Activated naive CD8-positive, alpha-beta T cell treated with anti-CD3 and anti-CD28 coated beads, Interleukin-2, amount 50 U/mL, for 24 hours (primary cell): ENCODE results near the gene GRHL3.
A peak's percentile ranks its signal among the peaks of the same experiment; 100 is the strongest.

Source experiments
- ATAC-seq: fragments of 150-1000 bp; cut with Tn5 transposase; one replicate; pipeline ENCODE4 v1.10.0; 2021
- DNase-seq: peaks from one replicate; pipeline ENCODE4 v3.0.0; 2021
- H3K27ac Mint-ChIP-seq: one replicate; pipeline ENCODE4 v1.8.0; 2021; ENCODE audit warnings: mild to moderate bottlenecking, mixed read lengths
- H3K27me3 Mint-ChIP-seq: one replicate; pipeline ENCODE4 v1.8.0; 2021; ENCODE audit warnings: mixed read lengths
- H3K36me3 Mint-ChIP-seq: one replicate; pipeline ENCODE4 v1.8.0; 2021; ENCODE audit warnings: low read depth, mixed read lengths
- H3K4me1 Mint-ChIP-seq: one replicate; pipeline ENCODE4 v1.8.0; 2021; ENCODE audit warnings: mixed read lengths
- H3K4me3 Mint-ChIP-seq: one replicate; pipeline ENCODE4 v1.8.0; 2021; ENCODE audit warnings: mild to moderate bottlenecking, moderate library complexity, mixed read lengths
- H3K9me3 Mint-ChIP-seq: one replicate; pipeline ENCODE4 v1.8.0; 2021; ENCODE audit warnings: mixed read lengths

The GRHL3 gene

DNA sequence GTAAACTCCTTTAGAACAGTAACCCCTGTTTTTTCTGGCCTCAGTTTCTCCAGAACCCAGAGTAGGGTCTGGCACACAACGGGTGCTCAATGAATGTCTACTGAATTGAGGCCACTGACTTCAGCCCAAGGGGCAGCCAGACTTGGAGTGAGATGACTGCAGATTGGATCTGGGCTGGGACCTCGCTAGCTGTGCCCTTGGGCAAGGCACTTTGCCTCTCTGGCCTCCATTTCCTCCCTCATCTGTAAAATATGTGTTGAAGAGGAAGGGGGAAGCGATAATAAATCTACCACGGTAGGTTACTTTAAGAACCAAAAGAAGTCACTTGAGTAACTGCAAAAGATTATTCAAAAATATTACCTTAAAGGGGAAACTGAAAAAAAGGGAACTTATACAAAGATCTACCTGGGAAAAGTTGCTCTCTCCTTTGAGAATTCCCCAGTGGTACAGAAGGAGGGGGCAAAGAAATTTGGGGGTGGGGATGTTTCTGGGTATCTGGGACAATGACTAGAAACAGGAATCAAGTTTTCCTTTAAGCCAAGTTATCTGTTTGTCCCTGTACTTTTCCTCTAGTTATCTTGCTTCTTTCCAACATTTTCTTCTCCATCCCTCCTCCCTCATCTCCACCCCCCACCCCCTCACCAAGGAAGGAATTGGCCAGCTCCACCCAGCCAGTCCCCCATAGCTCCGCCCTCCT, 394 bp upstream of the GRHL3 start:
- Mint-ChIP-seq H3K4me1 (peaks cover 39% of the 10 kb centered on the region), H3K27ac (no peak overlapping the region), H3K9me3 (no peaks in the 10 kb centered on the region), H3K4me3 (no peak overlapping the region), H3K36me3 (no peaks in the 10 kb centered on the region), H3K27me3 (peaks cover 81% of the 10 kb centered on the region)
- DNase-seq (no peak), ATAC-seq (no peak)

GRCh38 chr1:24319962-24320361, 805 bp downstream of the GRHL3 start:
- peaks cover 91% of the 10 kb centered on the region for H3K27me3 Mint-ChIP-seq
- no peak overlapping the region for H3K27ac Mint-ChIP-seq
- no peaks in the 10 kb centered on the region for H3K9me3 Mint-ChIP-seq
- H3K4me1 Mint-ChIP-seq: peaks cover 39% of the 10 kb centered on the region
- no peak for ATAC-seq
- no peak for DNase-seq
- no peaks in the 10 kb centered on the region for H3K36me3 Mint-ChIP-seq
- no peak overlapping the region for H3K4me3 Mint-ChIP-seq

DNA sequence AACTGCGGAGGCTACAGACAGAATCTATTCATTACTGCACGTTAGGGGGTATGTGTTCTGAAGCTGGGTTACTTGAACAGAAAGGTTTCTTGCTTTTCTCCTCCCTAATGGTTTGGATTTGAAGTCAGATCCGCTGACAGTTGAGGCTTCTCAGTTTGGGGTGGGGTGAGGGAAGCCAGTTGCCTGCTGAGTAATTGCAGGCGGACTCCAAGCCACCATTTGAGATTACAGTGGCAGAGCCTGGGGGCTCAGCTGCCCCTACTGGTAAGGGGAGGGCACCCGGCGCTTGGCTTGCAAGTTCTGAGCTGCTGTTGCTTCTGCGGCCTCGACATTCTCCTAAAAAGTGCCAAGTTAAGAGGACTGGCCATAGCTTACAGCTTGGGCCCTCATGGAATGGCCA, 2.0 kb downstream of the GRHL3 start:
- no peak overlapping the region for H3K27ac Mint-ChIP-seq

GRCh38 chr1:24321697-24322469, 2.7 kb downstream of the GRHL3 start:
- DNase-seq (peak; percentile 78), ATAC-seq (peak; percentile 78)
- H3K9me3 Mint-ChIP-seq: no peaks in the 10 kb centered on the region
- peaks cover 91% of the 10 kb centered on the region for H3K27me3 Mint-ChIP-seq
- H3K36me3 Mint-ChIP-seq: no peaks in the 10 kb centered on the region
- H3K4me1 Mint-ChIP-seq: peaks cover 39% of the 10 kb centered on the region
- peak overlapping the region; percentile 88 for H3K27ac Mint-ChIP-seq
- H3K4me3 Mint-ChIP-seq: peak overlapping the region; percentile 77

More for the DNA sequence above, 2.0 kb downstream of the GRHL3 start:
- Mint-ChIP-seq H3K27me3 (peaks cover 91% of the 10 kb centered on the region), H3K4me3 (peak overlapping the region; percentile 29), H3K4me1 (peaks cover 39% of the 10 kb centered on the region), H3K36me3 (no peaks in the 10 kb centered on the region), H3K9me3 (no peaks in the 10 kb centered on the region)
- ATAC-seq (no peak), DNase-seq (no peak)

- Mint-ChIP-seq H3K4me3 (peak overlapping the region; percentile 77), H3K27ac (peak overlapping the region; percentile 88), H3K9me3 (no peaks in the 10 kb centered on the region), H3K36me3 (no peaks in the 10 kb centered on the region), H3K27me3 (peaks cover 91% of the 10 kb centered on the region), H3K4me1 (peaks cover 39% of the 10 kb centered on the region)
- ATAC-seq: no peak
- DNase-seq: no peak
Measured at GRCh38 chr1:24322470-24323177, 3.5 kb downstream of the GRHL3 start.

GRCh38 chr1:24323281-24323680, 4.1 kb downstream of the GRHL3 start:
- no peaks in the 10 kb centered on the region for H3K9me3 Mint-ChIP-seq
- peaks cover 39% of the 10 kb centered on the region for H3K4me1 Mint-ChIP-seq
- DNase-seq: no peak
- H3K36me3 Mint-ChIP-seq: no peaks in the 10 kb centered on the region
- H3K4me3 Mint-ChIP-seq: no peak overlapping the region
- peaks cover 90% of the 10 kb centered on the region for H3K27me3 Mint-ChIP-seq
- no peak for ATAC-seq
- H3K27ac Mint-ChIP-seq: no peak overlapping the region

DNA sequence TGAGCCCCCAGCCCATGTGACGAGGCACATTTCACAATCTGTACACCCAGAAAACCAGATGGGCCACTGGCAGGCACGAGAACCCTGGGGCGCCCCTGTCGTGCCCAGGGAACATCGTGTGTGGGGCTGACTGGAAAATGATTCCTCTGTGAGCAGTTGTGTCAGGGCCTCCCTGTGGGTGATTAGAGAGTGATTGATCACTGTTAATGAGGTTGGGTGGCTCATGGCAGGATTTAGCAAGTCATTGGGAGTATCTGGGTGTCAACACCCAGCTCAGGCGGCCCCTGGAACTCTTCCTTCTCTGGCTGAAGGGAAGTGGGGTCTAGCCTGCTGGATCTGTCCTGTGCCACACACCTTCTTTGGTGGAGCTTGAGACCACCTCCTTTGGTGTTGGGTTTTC, 5.7 kb downstream of the GRHL3 start:
- Mint-ChIP-seq H3K36me3 (no peaks in the 10 kb centered on the region), H3K27me3 (peaks cover 75% of the 10 kb centered on the region), H3K4me1 (peaks cover 26% of the 10 kb centered on the region), H3K27ac (no peak overlapping the region), H3K4me3 (no peak overlapping the region), H3K9me3 (no peaks in the 10 kb centered on the region)
- ATAC-seq (no peak), DNase-seq (no peak)

DNA sequence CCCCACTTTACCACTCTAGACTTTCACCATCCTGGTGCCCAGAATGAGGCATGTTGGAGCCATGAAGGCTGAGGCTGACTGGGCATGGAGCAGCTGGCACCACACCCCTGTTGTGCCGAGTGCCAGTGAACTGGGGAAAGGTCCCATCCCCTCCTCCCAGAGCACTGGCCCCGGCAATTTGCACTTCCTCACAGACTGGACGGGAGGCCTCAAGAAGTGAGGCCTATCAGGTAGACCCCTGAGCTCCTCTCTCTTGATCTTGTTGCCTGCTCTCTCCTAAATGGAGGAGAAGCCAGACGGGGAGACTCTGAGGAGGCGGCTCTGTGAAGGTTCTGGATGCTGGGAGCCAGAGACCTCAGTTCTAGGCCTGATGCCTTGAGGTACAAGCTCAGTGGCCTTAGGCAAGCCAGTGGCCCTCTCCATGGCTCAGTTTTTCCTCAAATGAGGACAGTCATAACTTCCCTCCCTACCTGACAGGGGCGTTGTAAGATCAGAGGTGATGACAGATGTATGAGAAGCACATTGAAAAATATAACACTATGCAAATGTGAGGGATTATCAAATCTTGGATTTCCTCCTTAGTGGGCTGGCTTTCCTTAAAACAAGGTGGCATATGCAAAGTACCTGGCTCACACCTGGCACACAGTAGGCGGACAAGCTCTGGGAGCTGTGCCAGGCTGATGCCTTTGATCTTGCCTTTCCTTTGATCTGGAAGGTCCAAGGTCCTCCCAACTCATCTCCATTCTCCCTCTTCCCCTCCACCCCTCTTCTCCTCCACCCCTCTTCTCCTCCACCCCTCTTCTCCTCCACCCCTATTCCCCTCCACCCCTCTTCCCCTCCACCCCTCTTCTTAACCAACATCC, 6.7 kb downstream of the GRHL3 start:
- no peaks in the 10 kb centered on the region for H3K9me3 Mint-ChIP-seq
- ATAC-seq (peak; percentile 25), DNase-seq (no peak)
- peaks cover 71% of the 10 kb centered on the region for H3K27me3 Mint-ChIP-seq
- no peak overlapping the region for H3K27ac Mint-ChIP-seq
- H3K36me3 Mint-ChIP-seq: no peaks in the 10 kb centered on the region
- peaks cover 16% of the 10 kb centered on the region for H3K4me1 Mint-ChIP-seq
- no peak overlapping the region for H3K4me3 Mint-ChIP-seq

DNA sequence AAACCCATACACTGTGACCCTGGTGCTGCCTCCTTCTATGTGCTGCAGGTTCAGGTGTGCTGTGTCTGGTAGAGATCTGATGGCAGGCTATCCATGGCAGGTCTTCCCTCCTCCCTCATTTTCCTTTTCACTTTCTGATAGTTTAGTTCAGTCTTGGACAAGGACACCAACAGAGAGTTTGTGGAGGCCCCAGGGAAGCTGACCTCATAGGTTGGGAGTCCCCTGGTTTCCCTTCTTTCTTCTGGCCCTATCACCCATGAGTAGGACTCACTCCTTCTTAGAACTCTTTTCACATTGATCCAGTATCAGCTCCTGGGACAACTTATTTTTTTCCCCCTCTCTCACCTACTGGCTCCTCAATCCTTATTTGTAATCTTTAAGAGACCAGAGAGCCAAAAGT, 8.3 kb downstream of the GRHL3 start:
- H3K27ac Mint-ChIP-seq: no peak overlapping the region
- no peak overlapping the region for H3K4me3 Mint-ChIP-seq
- ATAC-seq (no peak), DNase-seq (no peak)
- H3K4me1 Mint-ChIP-seq: peaks cover 5% of the 10 kb centered on the region
- H3K27me3 Mint-ChIP-seq: peaks cover 65% of the 10 kb centered on the region
- no peaks in the 10 kb centered on the region for H3K36me3 Mint-ChIP-seq
- H3K9me3 Mint-ChIP-seq: no peaks in the 10 kb centered on the region

GRCh38 chr1:24327891-24328290, 8.7 kb downstream of the GRHL3 start:
- no peaks in the 10 kb centered on the region for H3K36me3 Mint-ChIP-seq
- DNase-seq: no peak
- peaks cover under 1% of the 10 kb centered on the region for H3K4me1 Mint-ChIP-seq
- H3K27me3 Mint-ChIP-seq: peaks cover 62% of the 10 kb centered on the region
- no peak overlapping the region for H3K4me3 Mint-ChIP-seq
- H3K27ac Mint-ChIP-seq: no peak overlapping the region
- H3K9me3 Mint-ChIP-seq: no peaks in the 10 kb centered on the region
- ATAC-seq: no peak

- Mint-ChIP-seq H3K4me1 (no peaks in the 10 kb centered on the region), H3K36me3 (no peaks in the 10 kb centered on the region), H3K27me3 (peaks cover 53% of the 10 kb centered on the region), H3K4me3 (no peak overlapping the region), H3K27ac (no peak overlapping the region), H3K9me3 (no peaks in the 10 kb centered on the region)
- ATAC-seq (no peak), DNase-seq (no peak)
Measured at GRCh38 chr1:24329331-24329730, 10.2 kb downstream of the GRHL3 start.

GRCh38 chr1:24329797-24330543, 10.8 kb downstream of the GRHL3 start:
- Mint-ChIP-seq H3K4me3 (no peak overlapping the region), H3K27me3 (peaks cover 46% of the 10 kb centered on the region), H3K36me3 (no peaks in the 10 kb centered on the region), H3K27ac (no peak overlapping the region), H3K9me3 (no peaks in the 10 kb centered on the region), H3K4me1 (no peaks in the 10 kb centered on the region)
- DNase-seq (no peak), ATAC-seq (no peak)

- DNase-seq: no peak
- peaks cover 29% of the 10 kb centered on the region for H3K27me3 Mint-ChIP-seq
- H3K9me3 Mint-ChIP-seq: no peaks in the 10 kb centered on the region
- H3K4me1 Mint-ChIP-seq: no peaks in the 10 kb centered on the region
- H3K36me3 Mint-ChIP-seq: no peaks in the 10 kb centered on the region
- no peak for ATAC-seq
- H3K27ac Mint-ChIP-seq: no peak overlapping the region
- H3K4me3 Mint-ChIP-seq: no peak overlapping the region
Measured at GRCh38 chr1:24331961-24332673, 13.0 kb downstream of the GRHL3 start.
